Endothelial cell of umbilical vein (primary cell): ENCODE measurements around the gene THY1.
"Not testable (repeated sequence)": the region's sequence is repeated elsewhere in the genome, so short reads cannot be mapped to it uniquely, and the experiment has no call there.

ENCODE experiments used
- CTCF ChIP-seq, 2 donors: IDR thresholded peaks; 1 replicate in 1 of 2; 2 replicates in 1 of 2; pipeline ENCODE4 v1.5.1; 2011; ENCODE audit warnings: low read length in 2 of 2, mild to moderate bottlenecking in 2 of 2, moderate library complexity in 2 of 2, control low read depth in 1 of 2, inconsistent platforms in 1 of 2, low read depth in 1 of 2; ENCODE audit not compliant: insufficient read depth in 1 of 2; ENCODE audit errors: extremely low read depth in 1 of 2
- EZH2 ChIP-seq: IDR thresholded peaks from 2 replicates; pipeline ENCODE4 v1.6.1; 2012; ENCODE audit warnings: borderline replicate concordance, low read depth, mild to moderate bottlenecking, moderate library complexity, low read length, inconsistent platforms; ENCODE audit not compliant: severe bottlenecking
- POLR2A ChIP-seq: IDR thresholded peaks from 2 replicates; pipeline ENCODE4 v1.6.1; 2012; ENCODE audit warnings: low read depth, mild to moderate bottlenecking, control low read depth, low read length
- POLR2AphosphoS5 ChIP-seq: IDR thresholded peaks from 2 replicates; pipeline ENCODE4 v1.6.1; 2012; ENCODE audit warnings: low read depth, mild to moderate bottlenecking, control low read depth, low read length, moderate library complexity; ENCODE audit not compliant: insufficient read depth

- TF ChIP-seq EZH2; POLR2A; CTCF (IDR thresholded peaks at IDR 0.05; ENCODE audit: extremely low read depth in 1 of 2, insufficient read depth in 1 of 2, low read depth in 1 of 2, low read length in 2 of 2); POLR2AphosphoS5: not testable (repeated sequence)
These were observed 17.5 kb downstream of the THY1 start for GRCh38 chr11:119405448-119405847.
